ENCODE data around the gene GPC3. TPM values are rescaled to one million over a fixed set of nuclear protein-coding genes. Genes with fewer than 3 reads are reported as not detected.

The GPC3 gene
- total RNA-seq, 1 donor from 2014 or later, result 628 TPM

DNA sequence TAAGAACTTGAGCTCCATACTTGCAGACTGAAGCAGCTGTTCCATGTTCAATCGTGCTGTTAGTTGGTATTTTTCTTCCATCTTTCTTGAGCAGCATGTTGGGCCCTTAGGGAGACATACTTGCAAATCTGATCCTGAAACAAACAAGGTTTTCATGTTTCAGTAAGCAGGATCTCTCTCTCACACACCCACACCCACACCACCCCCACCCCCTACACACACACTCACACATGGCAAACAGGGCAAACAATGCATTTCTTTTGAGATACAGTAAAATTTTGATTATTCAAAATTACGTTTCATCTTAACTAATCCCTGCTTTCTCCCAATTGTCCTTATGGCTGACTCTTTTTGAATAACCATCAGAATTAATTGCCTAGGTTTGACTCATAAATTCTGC lies 32.3 kb downstream of the GPC3 start:
- peaks cover 6% of the 10 kb centered on the region for H3K27me3 Mint-ChIP-seq
- H3K9me3 Mint-ChIP-seq, result peaks cover 6% of the 10 kb centered on the region
- DNase-seq (ENCODE audit: extremely low spot score, unreplicated experiment), result no peak
- peaks cover 4% of the 10 kb centered on the region for H3K4me1 Mint-ChIP-seq (ENCODE audit: unreplicated experiment)
- no peak overlapping the region for H3K4me3 Mint-ChIP-seq
- peaks cover 40% of the 10 kb centered on the region for H3K36me3 Mint-ChIP-seq
- TF ChIP-seq, protein P1, sequence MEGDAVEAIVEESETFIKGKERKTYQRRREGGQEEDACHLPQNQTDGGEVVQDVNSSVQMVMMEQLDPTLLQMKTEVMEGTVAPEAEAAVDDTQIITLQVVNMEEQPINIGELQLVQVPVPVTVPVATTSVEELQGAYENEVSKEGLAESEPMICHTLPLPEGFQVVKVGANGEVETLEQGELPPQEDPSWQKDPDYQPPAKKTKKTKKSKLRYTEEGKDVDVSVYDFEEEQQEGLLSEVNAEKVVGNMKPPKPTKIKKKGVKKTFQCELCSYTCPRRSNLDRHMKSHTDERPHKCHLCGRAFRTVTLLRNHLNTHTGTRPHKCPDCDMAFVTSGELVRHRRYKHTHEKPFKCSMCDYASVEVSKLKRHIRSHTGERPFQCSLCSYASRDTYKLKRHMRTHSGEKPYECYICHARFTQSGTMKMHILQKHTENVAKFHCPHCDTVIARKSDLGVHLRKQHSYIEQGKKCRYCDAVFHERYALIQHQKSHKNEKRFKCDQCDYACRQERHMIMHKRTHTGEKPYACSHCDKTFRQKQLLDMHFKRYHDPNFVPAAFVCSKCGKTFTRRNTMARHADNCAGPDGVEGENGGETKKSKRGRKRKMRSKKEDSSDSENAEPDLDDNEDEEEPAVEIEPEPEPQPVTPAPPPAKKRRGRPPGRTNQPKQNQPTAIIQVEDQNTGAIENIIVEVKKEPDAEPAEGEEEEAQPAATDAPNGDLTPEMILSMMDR (conservative IDR thresholded peaks at IDR 0.05), result no peak
- H3K27ac Mint-ChIP-seq, result no peak overlapping the region

DNA sequence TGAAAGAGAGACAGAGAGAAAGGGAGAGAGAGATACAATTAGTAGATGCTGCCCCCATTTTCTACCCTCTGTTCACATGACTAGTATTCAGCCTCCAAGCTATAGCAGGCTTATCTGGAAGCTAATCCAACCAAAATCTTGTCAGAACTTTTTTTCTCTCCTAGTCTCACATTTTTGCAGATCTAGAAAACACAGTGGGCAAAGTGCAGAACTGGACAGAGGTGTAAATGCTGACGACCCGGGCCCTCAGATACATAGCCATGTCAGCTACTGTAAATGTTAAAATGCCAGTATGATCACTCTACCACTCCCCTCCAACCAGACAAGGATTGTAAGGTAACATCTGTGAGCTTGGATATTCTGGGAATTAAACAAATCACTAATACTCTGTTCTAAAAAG lies 34.3 kb downstream of the GPC3 start:
- TF ChIP-seq, protein P1 (conservative IDR thresholded peaks at IDR 0.05), result no peak
- no peak for DNase-seq (ENCODE audit: extremely low spot score, unreplicated experiment)
- peaks cover 6% of the 10 kb centered on the region for H3K9me3 Mint-ChIP-seq
- peaks cover 19% of the 10 kb centered on the region for H3K4me1 Mint-ChIP-seq (ENCODE audit: unreplicated experiment)
- no peak overlapping the region for H3K4me3 Mint-ChIP-seq
- H3K27me3 Mint-ChIP-seq, result peaks cover 6% of the 10 kb centered on the region
- no peak overlapping the region for H3K27ac Mint-ChIP-seq
- H3K36me3 Mint-ChIP-seq, result peaks cover 45% of the 10 kb centered on the region

DNA sequence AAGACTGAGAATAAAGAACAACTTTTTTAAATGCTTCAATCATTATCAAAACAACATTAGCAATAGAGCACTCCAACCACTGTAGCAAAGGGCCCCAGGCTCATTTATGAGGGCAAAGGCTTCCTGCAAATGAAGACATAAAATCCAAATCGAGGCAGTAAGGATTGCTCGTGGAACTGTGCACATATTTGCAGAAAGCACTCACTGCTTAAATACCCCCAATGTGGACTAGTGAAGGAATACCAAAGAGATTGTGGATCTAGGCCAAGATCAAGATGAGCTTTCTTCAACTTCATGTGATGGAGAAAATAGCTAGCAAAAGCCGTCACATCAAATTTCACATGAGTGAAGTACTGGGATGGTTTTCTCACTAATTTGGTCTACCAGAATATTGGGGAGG lies 35.2 kb downstream of the GPC3 start:
- H3K4me1 Mint-ChIP-seq (ENCODE audit: unreplicated experiment), result peaks cover 16% of the 10 kb centered on the region
- no peak overlapping the region for H3K27ac Mint-ChIP-seq
- H3K27me3 Mint-ChIP-seq, result peaks cover 4% of the 10 kb centered on the region
- H3K36me3 Mint-ChIP-seq, result peaks cover 45% of the 10 kb centered on the region
- no peak overlapping the region for H3K4me3 Mint-ChIP-seq
- TF ChIP-seq, protein P1 (conservative IDR thresholded peaks at IDR 0.05), result no peak
- no peak for DNase-seq (ENCODE audit: extremely low spot score, unreplicated experiment)
- peaks cover 3% of the 10 kb centered on the region for H3K9me3 Mint-ChIP-seq

DNA sequence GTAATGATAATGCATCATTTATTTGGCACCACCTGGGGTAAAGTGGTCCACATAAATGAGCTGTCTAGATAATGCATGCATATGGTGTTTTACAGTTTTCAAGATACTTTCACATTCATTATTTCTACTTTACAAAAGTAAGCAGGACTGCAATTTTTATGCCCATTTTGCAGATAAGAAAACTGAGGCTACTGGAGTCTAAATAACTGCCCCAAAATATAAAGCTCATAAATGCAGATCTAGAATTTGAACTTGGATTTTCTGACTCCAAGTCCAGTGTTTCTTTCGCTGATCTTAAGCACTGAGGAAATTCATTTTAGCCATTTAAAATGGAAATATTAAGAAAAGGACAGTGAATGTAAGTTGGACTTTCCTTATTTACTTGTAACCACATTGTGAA lies 36.5 kb downstream of the GPC3 start:
- Mint-ChIP-seq H3K4me1 (ENCODE audit: unreplicated experiment) (peaks cover 15% of the 10 kb centered on the region), H3K4me3 (no peak overlapping the region), H3K9me3 (no peaks in the 10 kb centered on the region), H3K36me3 (peaks cover 43% of the 10 kb centered on the region), H3K27ac (no peak overlapping the region), H3K27me3 (peaks cover 2% of the 10 kb centered on the region)
- DNase-seq (ENCODE audit: extremely low spot score, unreplicated experiment), result no peak
- TF ChIP-seq, protein P1 (conservative IDR thresholded peaks at IDR 0.05), result no peak

DNA sequence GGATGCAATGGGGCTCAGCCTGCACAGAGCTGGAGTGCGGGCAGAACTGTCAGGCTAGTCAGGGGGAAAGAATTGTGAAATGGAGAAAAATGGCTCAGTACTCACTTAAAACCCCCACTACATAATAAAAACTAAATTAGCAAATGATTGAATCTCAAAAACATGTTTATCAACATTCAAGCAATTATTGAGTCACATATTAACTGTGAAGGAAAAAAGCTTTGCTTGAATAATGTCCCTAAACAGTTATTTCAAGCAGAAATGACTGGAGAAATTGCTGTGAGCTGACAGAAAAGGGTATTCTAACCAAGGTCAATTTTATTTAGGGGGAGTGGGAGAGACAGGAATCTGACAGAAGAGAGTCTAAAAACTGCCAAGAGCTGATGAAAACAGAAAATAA lies 37.4 kb downstream of the GPC3 start:
- TF ChIP-seq, protein P1 (conservative IDR thresholded peaks at IDR 0.05), result no peak
- no peaks in the 10 kb centered on the region for H3K9me3 Mint-ChIP-seq
- H3K27me3 Mint-ChIP-seq, result no peaks in the 10 kb centered on the region
- no peak overlapping the region for H3K4me3 Mint-ChIP-seq
- DNase-seq (ENCODE audit: extremely low spot score, unreplicated experiment), result no peak
- H3K4me1 Mint-ChIP-seq (ENCODE audit: unreplicated experiment), result peaks cover 15% of the 10 kb centered on the region
- peaks cover 34% of the 10 kb centered on the region for H3K36me3 Mint-ChIP-seq
- no peak overlapping the region for H3K27ac Mint-ChIP-seq

DNA sequence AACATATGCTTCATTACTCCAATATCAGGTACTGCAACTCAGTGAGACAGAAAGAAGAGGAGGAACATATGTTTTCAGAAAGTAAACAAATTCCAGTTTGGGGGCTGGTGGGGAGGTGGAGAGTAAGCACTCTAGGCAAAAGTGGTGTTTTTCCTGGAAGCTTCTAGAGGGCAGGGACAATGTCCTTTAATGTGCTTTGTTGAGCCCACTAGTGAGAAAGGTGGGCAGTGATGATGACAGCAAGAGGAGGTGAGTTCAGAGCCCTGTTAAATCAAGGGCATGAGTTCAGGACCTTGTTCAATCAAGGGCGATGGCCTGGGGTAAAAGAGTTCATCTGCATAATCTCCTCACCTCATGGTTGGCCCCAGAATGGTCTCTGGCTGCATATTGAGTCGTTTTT lies 38.4 kb downstream of the GPC3 start:
- Mint-ChIP-seq H3K36me3 (peaks cover 28% of the 10 kb centered on the region), H3K27ac (no peak overlapping the region), H3K4me1 (ENCODE audit: unreplicated experiment) (peaks cover 15% of the 10 kb centered on the region), H3K4me3 (no peak overlapping the region), H3K27me3 (no peaks in the 10 kb centered on the region), H3K9me3 (no peaks in the 10 kb centered on the region)
- DNase-seq (ENCODE audit: extremely low spot score, unreplicated experiment), result no peak
- TF ChIP-seq, protein P1 (conservative IDR thresholded peaks at IDR 0.05), result no peak

All from type B pancreatic cell (in vitro differentiated cells).